ENCODE results near the gene STAT5B. TPM values are rescaled to one million over a fixed set of nuclear protein-coding genes. Genes with fewer than 3 reads are reported as not detected.

STAT5B gene
- total RNA-seq, 1 experiment from 2014 or later = 7.1 TPM

GRCh38 chr17:42315402-42316156 lies 39.4 kb upstream of the STAT5B start:
- RAD21 ChIA-PET (ENCODE audit: low non-redundant PET in 1 of 2, low total read pairs in 2 of 2, uncharacterized antibody in 2 of 2, unreplicated experiment in 2 of 2) = interaction anchor here in 1 of 2 experiments (0.6 kb wide), 1 partner anchor 90 kb away, joined by 4 read pairs; no protein-coding TSS in a partner anchor
- H2AFZ ChIP-seq (ENCODE audit: low read depth, low read length, poor library complexity, severe bottlenecking) = no peak overlapping the region
- no peak overlapping the region for H3K27ac ChIP-seq (ENCODE audit: low read depth, low read length)
- no peak overlapping the region for H3K4me2 ChIP-seq (ENCODE audit: low read length)
- CTCF ChIA-PET = no interaction called here
- peaks cover 0 to 4% of the 10 kb centered on the region in 2 experiments; a peak in 1 of 4 replicates for H3K4me1 ChIP-seq (ENCODE audit: control insufficient read depth in 1 of 2, insufficient read depth in 2 of 2, low read length in 2 of 2)
- H3K9me3 ChIP-seq (ENCODE audit: control insufficient read depth in 1 of 2, insufficient read depth in 1 of 2, low read depth in 1 of 2, low read length in 2 of 2) = no peaks in the 10 kb centered on the region
- no peaks in the 10 kb centered on the region for H3K27me3 ChIP-seq (ENCODE audit: insufficient read depth, low read length)
- no peaks in the 10 kb centered on the region for H4K20me1 ChIP-seq (ENCODE audit: insufficient read depth)
- TF ChIP-seq EZH2phosphoT487 (IDR thresholded peaks at IDR 0.05; ENCODE audit: borderline replicate concordance) = no peak
- TF ChIP-seq, protein P1, sequence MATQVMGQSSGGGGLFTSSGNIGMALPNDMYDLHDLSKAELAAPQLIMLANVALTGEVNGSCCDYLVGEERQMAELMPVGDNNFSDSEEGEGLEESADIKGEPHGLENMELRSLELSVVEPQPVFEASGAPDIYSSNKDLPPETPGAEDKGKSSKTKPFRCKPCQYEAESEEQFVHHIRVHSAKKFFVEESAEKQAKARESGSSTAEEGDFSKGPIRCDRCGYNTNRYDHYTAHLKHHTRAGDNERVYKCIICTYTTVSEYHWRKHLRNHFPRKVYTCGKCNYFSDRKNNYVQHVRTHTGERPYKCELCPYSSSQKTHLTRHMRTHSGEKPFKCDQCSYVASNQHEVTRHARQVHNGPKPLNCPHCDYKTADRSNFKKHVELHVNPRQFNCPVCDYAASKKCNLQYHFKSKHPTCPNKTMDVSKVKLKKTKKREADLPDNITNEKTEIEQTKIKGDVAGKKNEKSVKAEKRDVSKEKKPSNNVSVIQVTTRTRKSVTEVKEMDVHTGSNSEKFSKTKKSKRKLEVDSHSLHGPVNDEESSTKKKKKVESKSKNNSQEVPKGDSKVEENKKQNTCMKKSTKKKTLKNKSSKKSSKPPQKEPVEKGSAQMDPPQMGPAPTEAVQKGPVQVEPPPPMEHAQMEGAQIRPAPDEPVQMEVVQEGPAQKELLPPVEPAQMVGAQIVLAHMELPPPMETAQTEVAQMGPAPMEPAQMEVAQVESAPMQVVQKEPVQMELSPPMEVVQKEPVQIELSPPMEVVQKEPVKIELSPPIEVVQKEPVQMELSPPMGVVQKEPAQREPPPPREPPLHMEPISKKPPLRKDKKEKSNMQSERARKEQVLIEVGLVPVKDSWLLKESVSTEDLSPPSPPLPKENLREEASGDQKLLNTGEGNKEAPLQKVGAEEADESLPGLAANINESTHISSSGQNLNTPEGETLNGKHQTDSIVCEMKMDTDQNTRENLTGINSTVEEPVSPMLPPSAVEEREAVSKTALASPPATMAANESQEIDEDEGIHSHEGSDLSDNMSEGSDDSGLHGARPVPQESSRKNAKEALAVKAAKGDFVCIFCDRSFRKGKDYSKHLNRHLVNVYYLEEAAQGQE (IDR thresholded peaks at IDR 0.05; ENCODE audit: low read depth) = no peak
- H3K79me2 ChIP-seq (ENCODE audit: insufficient read depth, low read length) = no peaks in the 10 kb centered on the region
- no peak overlapping the region for H3K4me3 ChIP-seq (replicated peaks in 1 of 2; ENCODE audit: low read depth in 1 of 2, low read length in 2 of 2)
- ATAC-seq (no peak), DNase-seq (ENCODE audit: low read depth, low spot score) (no peak)
- no peaks in the 10 kb centered on the region for H3K9me2 ChIP-seq (ENCODE audit: insufficient read depth)
- no TSS peak for BruUV-seq (replicated peaks)
- POLR2A ChIA-PET = no interaction called here
- intact Hi-C loops (cut with micrococcal nuclease) = no loop called here
- H3K36me3 ChIP-seq (ENCODE audit: control insufficient read depth in 1 of 2, insufficient read depth in 2 of 2, low read length in 2 of 2) = peaks cover 0 to 8% of the 10 kb centered on the region in 2 experiments; a peak in 2 of 4 replicates
- H3K9ac ChIP-seq (ENCODE audit: low read length) = no peak overlapping the region

Data from HCT116 (cell line).